Measurements from ENCODE around the gene PLCH2. TPM values are rescaled to one million over a fixed set of nuclear protein-coding genes. Genes with fewer than 3 reads are reported as not detected.
A peak's percentile ranks its signal among the peaks of the same experiment; 100 is the strongest.

PLCH2 gene
- total and polyA plus RNA-seq, 3 experiments from 2014 or later, result 2.5 to 2.8 (median 2.5) TPM

DNA sequence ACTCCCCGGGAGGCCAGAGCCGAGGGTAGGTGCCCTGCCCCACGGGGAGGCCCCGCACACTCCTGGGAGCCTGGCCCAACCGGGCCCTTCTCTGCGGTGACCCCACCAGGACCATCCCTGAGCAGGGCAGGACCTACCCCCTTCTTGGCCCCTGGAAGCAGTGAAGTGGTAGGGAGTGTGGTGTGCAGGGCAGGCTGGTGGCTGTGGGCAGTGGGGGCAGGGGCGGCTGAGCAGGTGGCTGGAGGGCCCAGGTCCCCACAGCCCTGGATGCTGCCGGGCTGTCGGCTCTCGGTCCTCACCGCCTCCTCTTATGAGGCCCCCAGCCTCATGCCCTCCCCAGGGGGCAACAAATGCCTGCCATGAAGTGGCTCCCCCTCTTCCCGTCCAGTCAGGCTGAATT lies 19.5 kb downstream of the PLCH2 start:
- Histone ChIP-seq H3K27ac (ENCODE audit: low read depth, low read length) (no peak overlapping the region), H3K27me3 (ENCODE audit: insufficient read depth, low read length, poor library complexity, severe bottlenecking) (no peaks in the 10 kb centered on the region), H3K36me3 (ENCODE audit: insufficient read depth, low read length) (no peaks in the 10 kb centered on the region), H3K9me3 (ENCODE audit: low read length) (no peaks in the 10 kb centered on the region), H3K4me1 (ENCODE audit: insufficient read depth, low read length) (peaks cover 32% of the 10 kb centered on the region), H3K4me3 (ENCODE audit: low read length) (no peak overlapping the region)
- CTCF ChIA-PET, result interaction anchor here (1.6 kb wide), 1 partner anchor 52 kb away, joined by 4 read pairs; no protein-coding TSS in a partner anchor
- POLR2A ChIA-PET, result no interaction called here
- Mint-ChIP-seq H3K4me3 (peak overlapping the region in 1 of 7 donors; percentile 15), H3K9me3 (no peaks in the 10 kb centered on the region), H3K27ac (peak overlapping the region in 5 of 8 donors; percentile 66 to 86 (median 77)), H3K36me3 (peaks cover 0 to 2% (median 2%) of the 10 kb centered on the region in 3 donors), H3K4me1 (peaks cover 29 to 55% (median 41%) of the 10 kb centered on the region in 3 donors), H3K27me3 (peaks cover 0 to 2% of the 10 kb centered on the region in 2 donors)
- no peak for DNase-seq

DNA sequence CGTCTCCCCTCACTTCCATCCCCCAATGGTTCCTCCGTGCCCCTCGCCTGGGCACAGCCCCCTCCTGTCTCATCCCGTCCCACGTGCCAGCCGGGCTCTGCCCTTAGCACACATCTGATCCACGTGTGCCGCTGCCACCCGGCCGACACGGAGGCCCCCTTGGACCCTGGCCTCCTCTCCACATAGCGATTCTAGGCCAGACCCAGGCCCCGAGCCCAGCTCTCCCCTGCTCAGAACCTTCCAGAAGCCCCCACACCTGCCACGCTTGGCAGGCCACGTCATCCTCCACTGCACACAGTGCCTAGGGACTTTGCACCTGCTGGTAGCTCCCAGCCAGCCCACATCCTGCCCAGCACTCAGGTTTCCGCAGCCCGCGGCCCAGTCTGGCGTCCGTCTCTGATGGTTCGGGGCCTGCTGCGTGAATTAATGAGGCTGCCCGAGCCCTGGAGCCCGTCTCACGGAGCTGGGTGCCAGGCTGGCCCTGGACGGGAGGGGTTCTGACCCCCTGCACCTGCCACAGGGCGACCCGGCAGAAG lies 20.1 kb downstream of the PLCH2 start:
- H3K9me3 ChIP-seq (ENCODE audit: low read length), result no peaks in the 10 kb centered on the region
- H3K4me3 Mint-ChIP-seq, result peak overlapping the region in 4 of 7 donors; percentile 44 to 87 (median 58)
- peaks cover 30 to 59% (median 41%) of the 10 kb centered on the region in 3 donors for H3K4me1 Mint-ChIP-seq
- peaks cover 0 to 2% of the 10 kb centered on the region in 2 donors for H3K27me3 Mint-ChIP-seq
- H3K4me1 ChIP-seq (ENCODE audit: insufficient read depth, low read length), result peaks cover 32% of the 10 kb centered on the region
- no peaks in the 10 kb centered on the region for H3K27me3 ChIP-seq (ENCODE audit: insufficient read depth, low read length, poor library complexity, severe bottlenecking)
- CTCF ChIA-PET, result interaction anchor here (1.1 to 1.6 kb wide), 2 partner anchors 51 to 53 kb away, joined by 4 read pairs; no protein-coding TSS in a partner anchor
- H3K36me3 ChIP-seq (ENCODE audit: insufficient read depth, low read length), result no peaks in the 10 kb centered on the region
- H3K36me3 Mint-ChIP-seq, result peaks cover 0 to 2% (median 1%) of the 10 kb centered on the region in 3 donors
- POLR2A ChIA-PET, result interaction anchor here (0.8 kb wide), 1 partner anchor 28 kb away, joined by 3 read pairs; no protein-coding TSS in a partner anchor
- H3K27ac Mint-ChIP-seq, result peak overlapping the region in 7 of 8 donors; percentile 66 to 86 (median 77)
- peak in 4 of 5 donors; percentile 26 to 65 (median 44) for DNase-seq
- H3K27ac ChIP-seq (ENCODE audit: low read depth, low read length), result no peak overlapping the region
- no peaks in the 10 kb centered on the region for H3K9me3 Mint-ChIP-seq
- no peak overlapping the region for H3K4me3 ChIP-seq (ENCODE audit: low read length)

DNA sequence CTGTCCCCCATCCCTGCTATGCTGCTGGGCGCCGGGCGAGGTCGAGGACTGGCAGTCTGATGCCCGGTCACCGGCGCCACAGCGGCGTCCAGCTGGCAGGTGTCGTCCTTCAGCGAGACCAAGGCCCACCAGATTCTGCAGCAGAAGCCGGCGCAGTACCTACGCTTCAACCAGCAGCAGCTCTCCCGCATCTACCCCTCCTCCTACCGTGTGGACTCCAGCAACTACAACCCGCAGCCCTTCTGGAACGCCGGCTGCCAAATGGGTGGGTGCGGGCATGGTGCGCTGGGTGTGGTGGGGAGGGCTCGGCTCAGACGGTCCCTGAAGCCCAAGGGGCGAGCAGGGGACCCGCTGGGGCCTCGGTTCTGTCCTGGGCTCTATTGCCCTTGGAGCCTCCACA lies 20.7 kb downstream of the PLCH2 start:
- peaks cover 0 to 2% of the 10 kb centered on the region in 2 donors for H3K27me3 Mint-ChIP-seq
- POLR2A ChIA-PET, result interaction anchor here (0.8 kb wide), 1 partner anchor 27 kb away, joined by 3 read pairs; no protein-coding TSS in a partner anchor
- no peaks in the 10 kb centered on the region for H3K36me3 Mint-ChIP-seq
- H3K4me3 ChIP-seq (ENCODE audit: low read length), result no peak overlapping the region
- H3K4me1 ChIP-seq (ENCODE audit: insufficient read depth, low read length), result peaks cover 32% of the 10 kb centered on the region
- CTCF ChIA-PET, result interaction anchor here (1.1 kb wide), 1 partner anchor 52 kb away, joined by 4 read pairs; no protein-coding TSS in a partner anchor
- no peaks in the 10 kb centered on the region for H3K27me3 ChIP-seq (ENCODE audit: insufficient read depth, low read length, poor library complexity, severe bottlenecking)
- no peaks in the 10 kb centered on the region for H3K9me3 ChIP-seq (ENCODE audit: low read length)
- no peaks in the 10 kb centered on the region for H3K9me3 Mint-ChIP-seq
- H3K4me3 Mint-ChIP-seq, result peak overlapping the region in 4 of 7 donors; percentile 5 to 87 (median 30)
- H3K27ac Mint-ChIP-seq, result peak overlapping the region in 3 of 8 donors; percentile 66 to 86 (median 77)
- peaks cover 30 to 61% (median 41%) of the 10 kb centered on the region in 3 donors for H3K4me1 Mint-ChIP-seq
- no peaks in the 10 kb centered on the region for H3K36me3 ChIP-seq (ENCODE audit: insufficient read depth, low read length)
- no peak for DNase-seq
- H3K27ac ChIP-seq (ENCODE audit: low read depth, low read length), result no peak overlapping the region

GRCh38 chr1:2497891-2498290 lies 21.8 kb downstream of the PLCH2 start:
- ChIA-PET CTCF (no interaction called here), POLR2A (no interaction called here)
- Mint-ChIP-seq H3K4me1 (peaks cover 30 to 60% (median 41%) of the 10 kb centered on the region in 3 donors), H3K27me3 (peaks cover 0 to 2% of the 10 kb centered on the region in 2 donors), H3K36me3 (no peaks in the 10 kb centered on the region), H3K9me3 (no peaks in the 10 kb centered on the region), H3K27ac (peak overlapping the region in 2 of 8 donors; percentile 57 to 63), H3K4me3 (peak overlapping the region in 1 of 7 donors; percentile 18)
- no peaks in the 10 kb centered on the region for H3K9me3 ChIP-seq (ENCODE audit: low read length)
- no peak overlapping the region for H3K4me3 ChIP-seq (ENCODE audit: low read length)
- no peak for DNase-seq
- no peaks in the 10 kb centered on the region for H3K27me3 ChIP-seq (ENCODE audit: insufficient read depth, low read length, poor library complexity, severe bottlenecking)
- H3K27ac ChIP-seq (ENCODE audit: low read depth, low read length), result no peak overlapping the region
- H3K36me3 ChIP-seq (ENCODE audit: insufficient read depth, low read length), result no peaks in the 10 kb centered on the region
- peaks cover 32% of the 10 kb centered on the region for H3K4me1 ChIP-seq (ENCODE audit: insufficient read depth, low read length)

DNA sequence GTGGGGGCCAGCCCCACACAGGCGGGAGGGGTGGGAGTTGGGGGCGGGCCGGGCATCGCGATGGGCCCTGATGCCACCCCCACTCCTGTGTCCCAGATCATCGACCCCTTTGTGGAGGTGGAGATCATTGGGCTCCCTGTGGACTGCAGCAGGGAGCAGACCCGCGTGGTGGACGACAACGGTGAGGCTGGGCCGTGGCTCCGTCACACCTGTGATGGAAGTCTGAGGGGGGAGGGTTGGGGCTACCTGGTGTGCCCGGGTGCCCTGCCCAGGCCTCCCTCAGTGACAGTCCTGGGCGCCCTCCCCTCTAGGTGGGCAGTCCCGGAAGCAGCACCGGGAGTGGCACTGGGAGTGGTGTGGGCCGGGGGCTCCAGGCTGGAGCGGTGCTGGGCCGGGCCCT lies 22.6 kb downstream of the PLCH2 start:
- Mint-ChIP-seq H3K27me3 (peaks cover 0 to under 1% of the 10 kb centered on the region in 2 donors), H3K27ac (no peak overlapping the region), H3K36me3 (no peaks in the 10 kb centered on the region), H3K4me3 (no peak overlapping the region), H3K9me3 (no peaks in the 10 kb centered on the region), H3K4me1 (peaks cover 27 to 53% (median 34%) of the 10 kb centered on the region in 3 donors)
- no peak overlapping the region for H3K27ac ChIP-seq (ENCODE audit: low read depth, low read length)
- no peak overlapping the region for H3K4me3 ChIP-seq (ENCODE audit: low read length)
- ChIA-PET POLR2A (no interaction called here), CTCF (no interaction called here)
- no peaks in the 10 kb centered on the region for H3K27me3 ChIP-seq (ENCODE audit: insufficient read depth, low read length, poor library complexity, severe bottlenecking)
- H3K36me3 ChIP-seq (ENCODE audit: insufficient read depth, low read length), result no peaks in the 10 kb centered on the region
- no peaks in the 10 kb centered on the region for H3K9me3 ChIP-seq (ENCODE audit: low read length)
- H3K4me1 ChIP-seq (ENCODE audit: insufficient read depth, low read length), result peaks cover 25% of the 10 kb centered on the region
- no peak for DNase-seq

DNA sequence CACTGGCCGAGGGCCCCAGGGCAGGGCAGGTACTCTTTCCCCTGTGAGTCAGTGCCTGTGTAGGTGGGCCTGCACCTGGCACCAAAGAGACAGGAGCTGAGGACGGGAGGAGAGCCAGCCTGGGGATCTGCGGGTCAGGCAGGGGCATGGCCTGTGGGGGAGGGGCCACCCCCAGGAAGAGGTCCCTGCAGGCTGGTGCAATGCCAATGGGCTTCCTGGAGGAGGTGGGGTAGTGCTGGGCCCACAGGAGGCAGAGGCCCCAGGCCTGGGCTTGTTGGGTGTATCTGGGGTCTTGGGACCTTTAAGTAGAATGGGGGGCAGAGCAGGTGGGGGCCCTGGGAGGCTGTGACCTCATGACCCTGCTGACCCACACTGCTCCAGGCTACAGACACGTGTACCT lies 23.2 kb downstream of the PLCH2 start:
- peaks cover 19% of the 10 kb centered on the region for H3K4me1 ChIP-seq (ENCODE audit: insufficient read depth, low read length)

GRCh38 chr1:2499986-2500596 lies 24.0 kb downstream of the PLCH2 start:
- Mint-ChIP-seq H3K4me1 (peaks cover 20 to 41% (median 27%) of the 10 kb centered on the region in 3 donors), H3K36me3 (no peaks in the 10 kb centered on the region), H3K9me3 (no peaks in the 10 kb centered on the region), H3K27me3 (no peaks in the 10 kb centered on the region), H3K4me3 (peak overlapping the region in 5 of 7 donors; percentile 29 to 89 (median 58)), H3K27ac (peak overlapping the region in 6 of 8 donors; percentile 29 to 86 (median 64))
- no peak overlapping the region for H3K4me3 ChIP-seq (ENCODE audit: low read length)
- peaks cover 17% of the 10 kb centered on the region for H3K4me1 ChIP-seq (ENCODE audit: insufficient read depth, low read length)
- H3K36me3 ChIP-seq (ENCODE audit: insufficient read depth, low read length), result no peaks in the 10 kb centered on the region
- H3K27ac ChIP-seq (ENCODE audit: low read depth, low read length), result no peak overlapping the region
- H3K27me3 ChIP-seq (ENCODE audit: insufficient read depth, low read length, poor library complexity, severe bottlenecking), result no peaks in the 10 kb centered on the region
- DNase-seq, result peak in 1 of 5 donors; percentile 26
- ChIA-PET POLR2A (interaction anchor here (0.6 to 0.7 kb wide), 3 partner anchors 24 to 76 kb away, joined by 3 to 5 read pairs (median 4); no protein-coding TSS in a partner anchor), CTCF (no interaction called here)
- H3K9me3 ChIP-seq (ENCODE audit: low read length), result no peaks in the 10 kb centered on the region

More for the DNA sequence above, 23.2 kb downstream of the PLCH2 start:
- Histone ChIP-seq H3K27me3 (ENCODE audit: insufficient read depth, low read length, poor library complexity, severe bottlenecking) (no peaks in the 10 kb centered on the region), H3K9me3 (ENCODE audit: low read length) (no peaks in the 10 kb centered on the region), H3K27ac (ENCODE audit: low read depth, low read length) (no peak overlapping the region), H3K36me3 (ENCODE audit: insufficient read depth, low read length) (no peaks in the 10 kb centered on the region), H3K4me3 (ENCODE audit: low read length) (no peak overlapping the region)
- H3K4me1 Mint-ChIP-seq, result peaks cover 21 to 47% (median 28%) of the 10 kb centered on the region in 3 donors
- no peak overlapping the region for H3K4me3 Mint-ChIP-seq
- ChIA-PET POLR2A (interaction anchor here (0.7 kb wide), 1 partner anchor 48 kb away, joined by 3 read pairs; no protein-coding TSS in a partner anchor), CTCF (no interaction called here)
- H3K27me3 Mint-ChIP-seq, result no peaks in the 10 kb centered on the region
- no peaks in the 10 kb centered on the region for H3K9me3 Mint-ChIP-seq
- peak overlapping the region in 4 of 8 donors; percentile 27 to 79 (median 35) for H3K27ac Mint-ChIP-seq
- DNase-seq, result no peak
- no peaks in the 10 kb centered on the region for H3K36me3 Mint-ChIP-seq
